Measurements from ENCODE around the gene CD96. TPM values are rescaled to one million over a fixed set of nuclear protein-coding genes. Genes with fewer than 3 reads are reported as not detected.

Gene CD96
- total and polyA plus RNA-seq, 4 donors: 0.69 to 3.1 (median 2.4) TPM

DNA sequence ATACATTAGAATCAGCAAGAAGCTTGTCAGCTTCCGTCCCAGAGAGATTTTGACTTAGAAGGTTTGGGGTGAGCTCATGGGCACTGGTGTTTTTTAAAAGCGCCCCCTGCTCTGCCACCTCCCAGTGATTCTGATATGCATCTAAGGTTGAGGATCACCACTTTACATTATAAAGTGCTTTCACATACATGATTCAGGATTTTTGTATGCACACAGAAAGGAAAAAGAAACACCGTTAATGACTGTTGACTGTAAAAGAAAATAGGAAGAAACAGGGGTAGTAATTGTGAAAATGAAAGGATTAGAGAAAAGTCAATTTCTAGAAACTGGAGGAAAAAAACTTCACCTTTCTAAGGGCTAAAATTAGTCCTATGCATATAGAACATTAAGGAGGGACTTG lies 158.1 kb downstream of the CD96 start:
- Histone ChIP-seq H3K27ac (ENCODE audit: low read depth in 1 of 2, low read length in 1 of 2) (no peak overlapping the region), H3K9ac (ENCODE audit: insufficient read depth in 1 of 2, low read length in 2 of 2) (no peak overlapping the region), H3K9me3 (ENCODE audit: control insufficient read depth in 4 of 4, insufficient read depth in 3 of 4, low read length in 3 of 4) (no peaks in the 10 kb centered on the region), H3K27me3 (ENCODE audit: control insufficient read depth in 3 of 3, insufficient read depth in 3 of 3, low read length in 2 of 3) (no peaks in the 10 kb centered on the region), H3K4me3 (no peak overlapping the region), H3K36me3 (ENCODE audit: control insufficient read depth in 4 of 4, insufficient read depth in 4 of 4, low read length in 4 of 4) (no peaks in the 10 kb centered on the region), H3K4me1 (ENCODE audit: control insufficient read depth in 5 of 5, insufficient read depth in 5 of 5, low read length in 5 of 5) (peaks cover 0 to 8% (median 0%) of the 10 kb centered on the region in 5 donors)
- 52 to 73% methylated on average over 3 of the region's 3 CpGs for WGBS, 2 donors
- no peak for DNase-seq
- ATAC-seq (ENCODE audit: insufficient read depth, low FRiP score): no peak
- TF ChIP-seq, protein P1, sequence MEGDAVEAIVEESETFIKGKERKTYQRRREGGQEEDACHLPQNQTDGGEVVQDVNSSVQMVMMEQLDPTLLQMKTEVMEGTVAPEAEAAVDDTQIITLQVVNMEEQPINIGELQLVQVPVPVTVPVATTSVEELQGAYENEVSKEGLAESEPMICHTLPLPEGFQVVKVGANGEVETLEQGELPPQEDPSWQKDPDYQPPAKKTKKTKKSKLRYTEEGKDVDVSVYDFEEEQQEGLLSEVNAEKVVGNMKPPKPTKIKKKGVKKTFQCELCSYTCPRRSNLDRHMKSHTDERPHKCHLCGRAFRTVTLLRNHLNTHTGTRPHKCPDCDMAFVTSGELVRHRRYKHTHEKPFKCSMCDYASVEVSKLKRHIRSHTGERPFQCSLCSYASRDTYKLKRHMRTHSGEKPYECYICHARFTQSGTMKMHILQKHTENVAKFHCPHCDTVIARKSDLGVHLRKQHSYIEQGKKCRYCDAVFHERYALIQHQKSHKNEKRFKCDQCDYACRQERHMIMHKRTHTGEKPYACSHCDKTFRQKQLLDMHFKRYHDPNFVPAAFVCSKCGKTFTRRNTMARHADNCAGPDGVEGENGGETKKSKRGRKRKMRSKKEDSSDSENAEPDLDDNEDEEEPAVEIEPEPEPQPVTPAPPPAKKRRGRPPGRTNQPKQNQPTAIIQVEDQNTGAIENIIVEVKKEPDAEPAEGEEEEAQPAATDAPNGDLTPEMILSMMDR (IDR thresholded peaks at IDR 0.05; ENCODE audit: control extremely low read depth, extremely low read depth): no peak

DNA sequence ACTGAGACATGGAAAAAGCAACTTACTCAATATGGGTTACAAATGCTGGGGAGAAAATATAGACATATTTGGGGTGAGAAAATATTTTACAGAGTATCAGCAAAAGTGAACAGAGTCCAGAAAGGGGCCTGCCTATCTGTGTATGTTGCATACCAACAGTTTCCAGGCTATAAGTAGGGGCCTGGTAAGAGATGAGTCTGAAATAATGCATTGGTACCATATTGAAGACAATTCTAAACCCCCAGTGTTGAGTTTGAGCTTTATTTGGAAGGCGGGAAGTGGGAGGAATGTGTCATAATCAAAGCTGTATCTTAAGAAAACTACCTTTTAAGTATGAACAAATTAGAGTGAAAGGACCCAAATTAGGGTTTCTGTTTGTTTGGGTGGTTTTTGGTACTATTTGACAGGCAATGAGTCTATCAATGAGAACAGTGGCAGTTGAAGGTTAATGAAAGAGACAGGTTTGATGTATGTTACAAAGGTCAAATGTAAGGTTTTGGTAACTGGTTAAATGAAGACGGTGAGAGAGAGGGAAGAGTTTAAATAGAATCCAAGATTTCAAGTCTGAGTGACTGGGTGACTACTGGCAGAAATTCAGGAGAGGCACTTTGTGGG lies 159.4 kb downstream of the CD96 start:
- H3K27ac ChIP-seq (ENCODE audit: low read depth in 1 of 2, low read length in 1 of 2): no peak overlapping the region
- H3K9me3 ChIP-seq (ENCODE audit: control insufficient read depth in 4 of 4, insufficient read depth in 3 of 4, low read length in 3 of 4): no peaks in the 10 kb centered on the region
- H3K9ac ChIP-seq (ENCODE audit: insufficient read depth in 1 of 2, low read length in 2 of 2): no peak overlapping the region
- no peak for DNase-seq
- TF ChIP-seq, protein P1 (IDR thresholded peaks at IDR 0.05; ENCODE audit: control extremely low read depth, extremely low read depth): no peak
- no peak for ATAC-seq (ENCODE audit: insufficient read depth, low FRiP score)
- WGBS, 2 donors: 88 to 92% methylated on average over 2 of the region's 2 CpGs
- no peak overlapping the region for H3K4me3 ChIP-seq
- H3K27me3 ChIP-seq (ENCODE audit: control insufficient read depth in 3 of 3, insufficient read depth in 3 of 3, low read length in 2 of 3): no peaks in the 10 kb centered on the region
- no peaks in the 10 kb centered on the region for H3K36me3 ChIP-seq (ENCODE audit: control insufficient read depth in 4 of 4, insufficient read depth in 4 of 4, low read length in 4 of 4)
- H3K4me1 ChIP-seq (ENCODE audit: control insufficient read depth in 5 of 5, insufficient read depth in 5 of 5, low read length in 5 of 5): peaks cover 0 to 5% (median 0%) of the 10 kb centered on the region in 5 donors

Other genes with a start within 250 kb of the CD96 start
- gene ZBED2, start 53.1 kb downstream of the CD96 start, total RNA-seq: 1 to 10 TPM in 1 of 2 donors, under 1 TPM in 1; 0.60 to 9.5 TPM
- gene ZBED2, start 53.1 kb downstream of the CD96 start, polyA plus RNA-seq: 1 to 10 TPM; 3.4 to 8.0 TPM
- 1 to 10 TPM; 4.0 to 6.4 TPM for gene PLCXD2, start 132.5 kb downstream of the CD96 start, total RNA-seq
- gene PLCXD2, start 132.5 kb downstream of the CD96 start, polyA plus RNA-seq: 10 to 100 TPM in 1 of 2 donors, 1 to 10 TPM in 1; 8.4 to 17.7 TPM

Data from lung (tissue), 12 donors.